IPS-20b (cell line): ENCODE data around the gene AP1AR.

Experiments used
- H3K27ac ChIP-seq: one replicate; pipeline ENCODE4 v1.5.1; 2013; ENCODE audit warnings: low read length
- H3K27me3 ChIP-seq: 2 replicates; pipeline ENCODE4 v1.6.1; 2013; ENCODE audit warnings: mild to moderate bottlenecking, low read length, inconsistent platforms; ENCODE audit not compliant: insufficient read depth
- H3K36me3 ChIP-seq: 2 replicates; pipeline ENCODE4 v1.6.1; 2013; ENCODE audit warnings: low read depth, mild to moderate bottlenecking, inconsistent platforms, low read length, moderate library complexity; ENCODE audit not compliant: insufficient read depth
- H3K4me1 ChIP-seq: 2 replicates; pipeline ENCODE4 v1.6.1; 2013; ENCODE audit warnings: mild to moderate bottlenecking, control low read depth, inconsistent platforms, low read length, moderate library complexity; ENCODE audit not compliant: insufficient read depth
- H3K4me3 ChIP-seq: 2 replicates; pipeline ENCODE4 v1.5.1; 2013; ENCODE audit warnings: mild to moderate bottlenecking, low read length, inconsistent platforms
- H3K9ac ChIP-seq: 2 replicates; pipeline ENCODE4 v1.6.1; 2013; ENCODE audit warnings: low read depth, mild to moderate bottlenecking, inconsistent platforms, low read length, moderate library complexity
- H3K9me3 ChIP-seq: 2 replicates; pipeline ENCODE4 v1.6.1; 2013; ENCODE audit warnings: mild to moderate bottlenecking, low read depth, low read length, inconsistent platforms; ENCODE audit not compliant: insufficient read depth

Gene AP1AR, protein sequence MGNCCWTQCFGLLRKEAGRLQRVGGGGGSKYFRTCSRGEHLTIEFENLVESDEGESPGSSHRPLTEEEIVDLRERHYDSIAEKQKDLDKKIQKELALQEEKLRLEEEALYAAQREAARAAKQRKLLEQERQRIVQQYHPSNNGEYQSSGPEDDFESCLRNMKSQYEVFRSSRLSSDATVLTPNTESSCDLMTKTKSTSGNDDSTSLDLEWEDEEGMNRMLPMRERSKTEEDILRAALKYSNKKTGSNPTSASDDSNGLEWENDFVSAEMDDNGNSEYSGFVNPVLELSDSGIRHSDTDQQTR

DNA sequence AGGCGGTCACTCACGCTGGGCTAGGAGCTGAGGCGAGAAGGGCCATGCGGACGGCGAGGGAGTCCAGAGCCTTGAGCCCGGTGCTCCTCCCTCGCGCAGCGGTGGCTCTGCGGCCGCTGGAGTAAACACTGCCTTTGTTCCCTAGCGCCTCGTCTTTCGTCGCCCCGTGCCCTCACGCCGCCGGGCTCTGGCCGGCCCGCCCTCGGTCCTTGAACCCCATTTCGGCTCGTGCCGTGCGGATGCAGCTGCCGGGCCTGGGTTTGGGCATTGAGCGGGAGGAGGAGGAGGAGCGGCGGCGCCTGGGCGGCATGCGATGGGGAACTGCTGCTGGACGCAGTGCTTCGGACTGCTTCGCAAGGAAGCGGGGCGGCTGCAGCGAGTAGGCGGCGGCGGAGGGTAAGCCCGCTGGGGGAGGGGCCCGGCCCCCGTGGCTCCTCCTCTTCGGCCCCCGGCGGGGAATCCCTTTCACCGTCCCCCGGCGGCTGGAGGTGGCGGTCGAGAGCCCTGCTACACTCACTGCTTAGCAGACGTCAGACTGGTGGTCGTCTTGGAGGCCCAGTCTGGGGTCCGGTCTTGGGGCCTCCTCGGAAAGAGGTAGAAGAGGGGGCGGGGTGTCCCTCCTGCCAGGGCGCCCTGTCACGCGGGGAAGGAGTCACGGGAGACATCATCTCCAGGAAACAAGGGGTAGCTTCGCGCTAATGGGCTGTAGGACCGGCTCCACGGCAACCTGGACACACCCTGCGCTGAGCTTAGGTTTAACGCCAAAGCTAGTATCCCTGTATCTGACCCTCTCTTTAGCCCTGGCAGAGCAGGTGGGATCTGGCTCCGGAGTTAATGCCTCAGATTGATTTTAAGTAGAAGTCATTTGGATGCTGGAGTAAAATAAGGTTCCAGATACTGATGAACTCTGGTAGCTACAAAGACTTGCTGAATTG, at the start of gene AP1AR:
Gene AP1AR, plus strand, starts transcription at position 9 of the 935 bp plus-strand sequence. Its CDS starts 305 bp downstream, at position 314.
- peak within 1 kb of the TSS; percentile 88 for H3K27ac ChIP-seq
- H3K4me3 ChIP-seq, result peak within 1 kb of the TSS; percentile 96
- H3K9ac ChIP-seq, result peak within 1 kb of the TSS; percentile 97
- H3K9me3 ChIP-seq, result no peaks in the 10 kb centered on the region
- H3K4me1 ChIP-seq, result peaks cover 10% of the 10 kb centered on the region; the same call in 1 of the 2 replicates
- no peaks in the 10 kb centered on the region for H3K36me3 ChIP-seq
- no peaks in the 10 kb centered on the region for H3K27me3 ChIP-seq

DNA sequence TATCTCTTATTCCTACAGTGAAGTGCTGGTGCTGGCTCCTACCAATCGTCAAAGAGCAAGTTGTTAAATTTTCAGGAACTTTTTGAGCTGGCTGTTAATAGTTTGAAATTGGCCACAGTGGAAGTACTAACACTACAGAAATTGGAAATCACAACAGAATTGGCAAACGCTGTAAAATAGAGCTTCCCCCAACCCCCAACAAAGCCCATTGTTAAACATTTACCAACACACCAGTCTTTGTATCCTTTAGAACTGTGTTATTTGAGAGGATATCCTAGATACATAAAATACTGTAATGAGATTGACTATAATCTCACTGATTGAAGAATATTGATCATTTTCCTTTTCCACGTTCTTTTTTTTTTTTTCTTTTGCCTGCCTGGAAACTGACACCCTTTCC, 49.0 kb upstream of the AP1AR start:
- Histone ChIP-seq H3K9me3 (no peaks in the 10 kb centered on the region), H3K4me1 (peaks cover 6% of the 10 kb centered on the region; the same call in 1 of the 2 replicates), H3K9ac (no peak overlapping the region), H3K27me3 (no peaks in the 10 kb centered on the region), H3K4me3 (no peak overlapping the region), H3K36me3 (no peaks in the 10 kb centered on the region), H3K27ac (no peak overlapping the region)

DNA sequence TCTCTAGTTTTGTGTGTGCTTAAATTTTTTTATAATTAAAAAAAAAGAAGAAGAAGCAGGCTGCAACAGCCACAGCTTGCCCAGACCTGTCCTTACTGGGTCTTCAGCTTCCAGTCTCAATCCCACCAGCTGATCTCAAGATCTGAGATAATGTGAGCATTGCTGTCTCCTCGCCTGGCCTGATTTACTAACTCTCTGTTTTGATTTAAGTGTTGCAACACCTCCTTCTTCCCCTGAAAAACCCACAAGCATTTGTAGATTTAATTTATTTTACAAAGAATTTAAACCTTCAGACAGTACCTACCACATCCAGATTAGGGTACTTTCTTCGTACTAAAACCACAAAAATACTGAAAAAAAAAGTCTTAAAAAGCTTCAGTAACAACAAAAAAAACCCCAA, 48.3 kb upstream of the AP1AR start:
- Histone ChIP-seq H3K36me3 (no peaks in the 10 kb centered on the region), H3K4me3 (no peak overlapping the region), H3K9me3 (no peaks in the 10 kb centered on the region), H3K27me3 (no peaks in the 10 kb centered on the region), H3K9ac (no peak overlapping the region), H3K4me1 (peaks cover 6% of the 10 kb centered on the region; the same call in 1 of the 2 replicates), H3K27ac (no peak overlapping the region)

DNA sequence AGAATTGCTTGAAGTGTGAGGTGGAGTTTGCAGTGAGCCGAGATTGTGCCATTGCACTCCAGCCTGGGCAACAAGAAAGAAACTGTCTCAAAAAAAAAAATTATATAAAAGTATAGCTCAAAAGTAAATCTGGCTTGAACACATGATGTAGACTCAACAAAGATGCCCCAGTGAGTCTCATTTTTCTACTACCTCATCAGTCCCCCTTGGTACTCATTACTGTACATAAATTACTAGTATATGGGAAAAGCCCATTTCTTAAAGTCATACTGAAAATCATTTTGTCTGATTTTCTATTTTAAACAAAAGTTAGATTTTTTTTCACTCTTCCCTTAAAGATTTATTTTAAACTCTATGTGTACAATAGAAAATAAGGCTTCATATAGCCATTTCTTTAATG, 47.1 kb upstream of the AP1AR start:
- no peak overlapping the region for H3K9ac ChIP-seq
- no peaks in the 10 kb centered on the region for H3K9me3 ChIP-seq
- H3K27ac ChIP-seq, result no peak overlapping the region

DNA sequence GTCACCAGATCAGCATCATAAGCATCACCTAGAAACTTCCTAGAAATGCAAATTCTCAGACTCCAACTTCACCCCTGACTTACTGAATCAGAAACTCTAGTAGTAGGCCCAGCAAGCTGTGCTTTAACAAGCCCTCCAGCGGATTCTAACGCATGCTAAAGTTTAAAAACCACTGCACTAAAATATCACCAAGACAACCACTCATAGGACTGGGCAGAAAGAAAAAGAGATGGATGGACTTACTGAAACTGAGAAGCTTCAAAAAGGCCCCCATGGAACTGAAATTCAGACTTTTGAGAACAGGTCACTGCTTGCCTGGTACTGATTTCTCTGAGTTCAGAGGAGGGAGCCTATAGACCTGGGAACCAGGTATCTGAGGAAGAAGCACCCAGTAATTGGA, 46.3 kb upstream of the AP1AR start:
- Histone ChIP-seq H3K9ac (no peak overlapping the region), H3K4me3 (no peak overlapping the region), H3K27me3 (no peaks in the 10 kb centered on the region), H3K36me3 (no peaks in the 10 kb centered on the region), H3K27ac (no peak overlapping the region), H3K9me3 (no peaks in the 10 kb centered on the region), H3K4me1 (peaks cover 6% of the 10 kb centered on the region; the same call in 1 of the 2 replicates)

More for the DNA sequence above, 47.1 kb upstream of the AP1AR start:
- peaks cover 6% of the 10 kb centered on the region; the same call in 1 of the 2 replicates for H3K4me1 ChIP-seq
- no peaks in the 10 kb centered on the region for H3K27me3 ChIP-seq
- H3K36me3 ChIP-seq, result no peaks in the 10 kb centered on the region
- H3K4me3 ChIP-seq, result no peak overlapping the region

DNA sequence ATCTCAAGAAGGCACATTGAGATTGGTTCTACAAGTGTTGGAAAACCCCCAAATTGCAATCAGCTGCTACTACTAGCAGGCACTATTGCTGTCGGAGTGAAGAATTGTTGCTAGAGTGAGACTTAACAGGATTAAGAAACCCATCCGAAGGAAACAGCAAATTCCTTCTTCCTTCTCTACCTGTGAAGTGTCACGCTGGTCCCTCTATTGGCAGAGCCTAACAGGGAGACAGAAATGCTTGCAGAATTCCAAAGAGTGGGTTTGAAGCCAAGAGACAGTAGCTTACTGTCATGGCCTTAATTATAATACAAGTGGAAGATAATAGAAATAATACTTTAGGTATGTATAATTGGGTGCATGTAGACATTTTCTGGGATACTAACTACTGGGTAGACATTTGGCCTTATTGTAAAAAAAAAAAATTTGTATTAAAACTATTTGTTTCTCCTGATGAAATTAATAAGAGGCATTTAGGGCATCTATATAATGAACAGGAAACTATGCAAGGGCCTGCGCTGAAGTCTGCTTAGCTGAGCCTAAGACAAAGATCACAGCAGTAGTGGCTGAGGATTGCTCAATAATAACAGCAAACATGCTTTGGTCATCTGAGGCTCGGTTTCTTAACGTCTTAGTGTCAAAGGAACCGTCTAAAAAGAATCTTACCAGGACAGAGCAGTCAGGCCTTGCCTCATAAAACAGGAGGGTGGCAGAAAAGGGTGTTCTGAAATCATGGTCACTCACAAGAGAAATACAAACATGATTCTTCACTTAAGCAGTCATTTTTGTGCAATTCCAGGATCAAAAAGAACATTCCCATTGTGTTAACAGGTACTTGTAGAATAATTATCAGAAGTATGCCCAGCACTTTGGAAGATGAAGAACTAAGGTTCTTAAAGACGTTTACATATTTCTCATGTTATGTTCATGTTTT, 45.6 kb upstream of the AP1AR start:
- Histone ChIP-seq H3K9me3 (no peaks in the 10 kb centered on the region), H3K9ac (no peak overlapping the region), H3K27me3 (no peaks in the 10 kb centered on the region)

DNA sequence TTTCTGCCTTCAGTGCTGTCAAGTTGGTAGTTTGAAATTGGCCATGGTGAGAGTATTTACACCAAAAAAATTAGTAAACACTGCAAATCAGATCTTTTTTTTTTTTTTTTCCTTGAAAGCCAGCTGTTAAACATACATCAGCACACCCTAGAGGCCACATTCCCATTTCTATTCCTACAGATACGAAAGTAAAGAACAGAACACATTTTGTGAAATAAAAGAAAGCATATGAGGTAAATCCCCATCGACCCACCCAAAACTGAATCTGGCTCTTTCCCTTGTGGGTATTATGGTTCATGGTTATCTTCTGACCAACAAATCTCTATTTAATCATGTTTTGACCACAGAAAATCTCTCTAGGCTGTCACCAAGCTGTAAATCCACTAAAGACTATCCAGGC, 41.8 kb upstream of the AP1AR start:
- no peaks in the 10 kb centered on the region for H3K36me3 ChIP-seq
- no peak overlapping the region for H3K27ac ChIP-seq
- H3K4me3 ChIP-seq, result no peak overlapping the region
- no peaks in the 10 kb centered on the region for H3K9me3 ChIP-seq
- no peak overlapping the region for H3K9ac ChIP-seq
- H3K4me1 ChIP-seq, result no peaks in the 10 kb centered on the region
- no peaks in the 10 kb centered on the region for H3K27me3 ChIP-seq

More for the DNA sequence above, 45.6 kb upstream of the AP1AR start:
- Histone ChIP-seq H3K27ac (no peak overlapping the region), H3K36me3 (no peaks in the 10 kb centered on the region), H3K4me3 (no peak overlapping the region), H3K4me1 (peaks cover 6% of the 10 kb centered on the region; the same call in 1 of the 2 replicates)

DNA sequence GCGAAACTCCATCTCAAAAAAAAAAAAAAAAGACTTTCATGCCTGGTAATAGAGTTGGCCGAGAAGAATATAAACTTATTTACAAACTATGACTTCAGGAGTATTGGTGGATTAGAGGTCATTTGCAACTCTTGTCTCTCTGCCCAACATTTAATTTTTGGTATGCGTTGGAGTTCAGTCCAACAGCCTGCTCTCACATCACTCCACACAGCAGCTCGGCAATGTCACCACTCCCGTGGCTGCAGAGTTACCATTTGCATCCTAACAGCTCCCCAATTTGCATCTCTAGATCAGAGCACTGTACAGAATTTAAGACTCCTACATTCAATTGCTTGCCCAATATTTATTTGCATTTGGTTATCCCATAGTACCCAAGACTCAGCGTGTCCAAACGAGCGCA, 40.9 kb upstream of the AP1AR start:
- H3K9ac ChIP-seq, result no peak overlapping the region
- H3K4me3 ChIP-seq, result no peak overlapping the region
- H3K4me1 ChIP-seq, result no peaks in the 10 kb centered on the region
- no peaks in the 10 kb centered on the region for H3K36me3 ChIP-seq
- H3K27me3 ChIP-seq, result no peaks in the 10 kb centered on the region
- H3K27ac ChIP-seq, result no peak overlapping the region
- H3K9me3 ChIP-seq, result no peaks in the 10 kb centered on the region

DNA sequence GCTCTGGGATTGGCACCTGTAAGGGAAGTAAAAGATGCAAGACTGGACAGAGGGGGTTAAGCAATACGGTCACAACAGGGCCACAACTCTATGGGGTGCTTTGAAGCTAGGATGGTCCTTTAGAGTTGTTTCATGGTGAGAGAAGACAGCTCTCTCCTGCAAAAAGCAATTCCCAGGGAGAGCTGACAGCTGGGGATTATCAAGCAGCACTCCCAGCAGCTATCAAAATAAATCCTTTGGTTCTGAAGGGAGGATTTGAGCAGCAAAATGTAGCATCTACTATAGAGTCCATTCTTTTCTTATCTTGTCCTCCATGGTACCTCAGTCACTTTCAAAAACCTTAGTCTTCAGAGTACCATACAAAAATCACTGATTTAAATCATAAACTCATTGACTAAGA, 35.1 kb upstream of the AP1AR start:
- Histone ChIP-seq H3K4me1 (no peaks in the 10 kb centered on the region), H3K9me3 (no peaks in the 10 kb centered on the region), H3K4me3 (no peak overlapping the region), H3K9ac (no peak overlapping the region), H3K27ac (no peak overlapping the region), H3K36me3 (no peaks in the 10 kb centered on the region), H3K27me3 (no peaks in the 10 kb centered on the region)

DNA sequence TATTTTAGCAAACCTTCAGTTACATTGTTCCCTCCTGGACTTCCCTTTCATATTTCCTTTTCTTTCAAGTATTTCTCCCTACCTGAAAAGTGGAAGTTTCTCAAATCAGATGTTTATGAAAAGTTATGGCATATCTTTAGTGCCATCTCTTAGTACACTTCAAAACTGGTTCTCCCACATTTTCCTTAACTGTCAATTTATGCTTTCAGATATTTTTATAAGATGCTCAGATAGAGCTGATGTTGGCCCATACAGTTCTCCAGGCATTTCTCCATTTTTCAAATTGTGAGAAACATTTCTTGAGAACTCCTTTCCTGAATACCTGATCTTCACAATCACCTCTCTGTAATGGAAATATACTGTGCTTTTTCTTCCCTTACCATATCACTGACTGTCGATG, 32.5 kb upstream of the AP1AR start:
- H3K9ac ChIP-seq, result no peak overlapping the region
- H3K4me3 ChIP-seq, result no peak overlapping the region
- no peaks in the 10 kb centered on the region for H3K27me3 ChIP-seq
- no peaks in the 10 kb centered on the region for H3K36me3 ChIP-seq
- no peak overlapping the region for H3K27ac ChIP-seq
- H3K4me1 ChIP-seq, result no peaks in the 10 kb centered on the region
- no peaks in the 10 kb centered on the region for H3K9me3 ChIP-seq

DNA sequence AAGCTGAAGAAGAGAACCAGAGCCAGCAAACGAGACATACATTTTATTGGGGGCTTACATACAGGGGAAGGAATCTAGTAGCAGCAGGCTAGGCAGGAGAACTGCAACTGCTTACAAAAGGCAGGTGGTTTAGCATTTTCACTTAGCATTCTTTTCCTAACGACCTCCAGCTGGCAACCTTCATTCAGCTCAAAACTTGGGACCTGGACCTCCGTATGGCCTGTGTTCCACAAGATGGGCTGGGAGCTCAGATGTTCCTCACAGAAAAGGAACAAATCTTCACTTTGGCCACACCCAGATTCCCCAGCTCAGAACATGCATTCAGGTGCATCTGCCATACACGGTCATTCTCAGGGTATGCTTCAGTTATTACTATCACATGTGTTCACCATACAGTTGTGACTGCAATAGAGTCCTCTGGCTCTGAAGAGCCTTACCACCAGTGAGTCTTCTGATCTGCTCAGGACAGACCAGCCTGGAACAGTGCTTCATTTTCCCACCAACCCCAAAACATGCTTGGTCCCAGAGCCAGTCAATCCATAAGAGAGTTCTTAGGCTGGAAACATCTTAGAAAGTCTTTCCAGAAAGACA, 29.6 kb upstream of the AP1AR start:
- Histone ChIP-seq H3K27ac (no peak overlapping the region), H3K9ac (no peak overlapping the region), H3K36me3 (no peaks in the 10 kb centered on the region), H3K4me1 (no peaks in the 10 kb centered on the region), H3K9me3 (no peaks in the 10 kb centered on the region), H3K4me3 (no peak overlapping the region), H3K27me3 (no peaks in the 10 kb centered on the region)
